GM18520 (cell line): Measurements from ENCODE around the gene CCL14.

ENCODE experiments used
- ATAC-seq: cut with Tn5 transposase; IDR thresholded peaks from one replicate; pipeline ENCODE4 v1.9.1; 2021; ENCODE audit not compliant: unreplicated experiment

The CCL14 gene

GRCh38 chr17:35991075-35991474 is 4.5 kb upstream of the CCL14 start:
- ATAC-seq, result no peak

GRCh38 chr17:35988164-35988563 is 1.6 kb upstream of the CCL14 start:
- ATAC-seq, result no peak

GRCh38 chr17:35984140-35984539 is 2.4 kb downstream of the CCL14 start:
- no peak for ATAC-seq

GRCh38 chr17:35982409-35983191 is 3.9 kb downstream of the CCL14 start:
- no peak for ATAC-seq

GRCh38 chr17:35981908-35982330 is 4.6 kb downstream of the CCL14 start:
- ATAC-seq, result no peak

GRCh38 chr17:35981246-35981645 is 5.3 kb downstream of the CCL14 start, which contains the start of gene CCL16:
CCL16 (minus strand) TSS chr17:35981497; CDS start chr17:35981420, 77 bp downstream.
- ATAC-seq, result no peak

- no peak for ATAC-seq
Observed at GRCh38 chr17:35978346-35978745, 8.2 kb downstream of the CCL14 start.

GRCh38 chr17:35977509-35977908 is 9.0 kb downstream of the CCL14 start:
- ATAC-seq, result no peak

GRCh38 chr17:35973333-35974260 is 12.9 kb downstream of the CCL14 start:
- ATAC-seq, result no peak

- ATAC-seq, result no peak
Observed at GRCh38 chr17:35972945-35973332, 13.6 kb downstream of the CCL14 start.

GRCh38 chr17:35972535-35972934 is 14.0 kb downstream of the CCL14 start:
- ATAC-seq, result no peak

GRCh38 chr17:35972066-35972465 is 14.5 kb downstream of the CCL14 start:
- ATAC-seq, result no peak

- ATAC-seq, result no peak
Observed at GRCh38 chr17:35969558-35970380, 16.8 kb downstream of the CCL14 start.

- no peak for ATAC-seq
Observed at GRCh38 chr17:35968520-35969054, 17.9 kb downstream of the CCL14 start.

GRCh38 chr17:35965272-35965671 is 21.3 kb downstream of the CCL14 start:
- ATAC-seq, result no peak

GRCh38 chr17:35963663-35964062 is 22.9 kb downstream of the CCL14 start:
- no peak for ATAC-seq

- no peak for ATAC-seq
Observed at GRCh38 chr17:35953720-35954119, 32.8 kb downstream of the CCL14 start.

- ATAC-seq, result no peak
Observed at GRCh38 chr17:35949401-35949800, 37.1 kb downstream of the CCL14 start.

GRCh38 chr17:35948092-35948491 is 38.4 kb downstream of the CCL14 start:
- no peak for ATAC-seq

GRCh38 chr17:35947156-35947585 is 39.4 kb downstream of the CCL14 start:
- ATAC-seq, result no peak

- ATAC-seq, result no peak
Observed at GRCh38 chr17:35944151-35944550, 42.4 kb downstream of the CCL14 start.
